ENCODE results near the gene HNRNPC.

GRCh38 chr14:21261824-21262223, 7.4 kb downstream of the HNRNPC start:
- TF ChIP-seq CTCF (IDR thresholded peaks at IDR 0.05 in 2 of 3, conservative IDR thresholded peaks at IDR 0.05 in 1 of 3; ENCODE audit: borderline replicate concordance in 1 of 3, insufficient read depth in 1 of 3, low read depth in 2 of 3, low read length in 2 of 3) (no peak), SIN3A (IDR thresholded peaks at IDR 0.05; ENCODE audit: low read depth) (no peak), EZH2 (IDR thresholded peaks at IDR 0.05) (no peak), POLR2A (IDR thresholded peaks at IDR 0.05; ENCODE audit: borderline replicate concordance, extremely low read depth, insufficient read depth, insufficient read length) (no peak), RAD21 (IDR thresholded peaks at IDR 0.05; ENCODE audit: low read depth) (no peak), SRF (IDR thresholded peaks at IDR 0.05; ENCODE audit: low read depth) (no peak), ATF3 (IDR thresholded peaks at IDR 0.05) (no peak), EGR1 (IDR thresholded peaks at IDR 0.05; ENCODE audit: low read depth) (no peak), MAX (IDR thresholded peaks at IDR 0.05) (no peak), POLR2AphosphoS5 (IDR thresholded peaks at IDR 0.05; ENCODE audit: low read depth, low read length) (no peak), REST (IDR thresholded peaks at IDR 0.05; ENCODE audit: low read depth) (no peak), ZBTB33 (IDR thresholded peaks at IDR 0.05; ENCODE audit: extremely low read depth, insufficient replicate concordance, low read length) (no peak), YY1 (IDR thresholded peaks at IDR 0.05; ENCODE audit: extremely low read depth, insufficient replicate concordance, low read depth, low read length) (no peak), ELF1 (IDR thresholded peaks at IDR 0.05; ENCODE audit: borderline replicate concordance, low read depth) (no peak)

All from HCT116 (cell line).